ENCODE data around the gene CARHSP1.

DNA sequence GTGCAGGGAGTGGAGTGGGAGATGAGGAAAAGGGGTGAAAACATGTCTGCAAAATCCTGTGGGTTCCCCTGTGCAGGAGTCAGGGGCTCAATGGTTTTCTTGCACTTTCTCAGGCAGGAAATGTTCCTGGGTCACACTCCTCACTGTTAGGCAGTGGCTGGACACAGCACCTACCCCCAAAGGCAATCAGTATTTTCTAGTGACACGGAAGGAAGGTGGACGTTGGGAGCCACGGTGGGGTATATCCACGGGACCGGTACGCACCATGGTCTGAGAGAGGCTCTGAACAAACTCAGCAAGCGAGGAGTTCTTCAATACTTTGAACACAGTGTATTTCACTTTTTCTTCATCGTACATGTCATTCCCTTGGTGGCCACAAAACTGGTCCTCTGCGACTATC, 34.2 kb upstream of the CARHSP1 start:
- TF ChIP-seq, protein P1, sequence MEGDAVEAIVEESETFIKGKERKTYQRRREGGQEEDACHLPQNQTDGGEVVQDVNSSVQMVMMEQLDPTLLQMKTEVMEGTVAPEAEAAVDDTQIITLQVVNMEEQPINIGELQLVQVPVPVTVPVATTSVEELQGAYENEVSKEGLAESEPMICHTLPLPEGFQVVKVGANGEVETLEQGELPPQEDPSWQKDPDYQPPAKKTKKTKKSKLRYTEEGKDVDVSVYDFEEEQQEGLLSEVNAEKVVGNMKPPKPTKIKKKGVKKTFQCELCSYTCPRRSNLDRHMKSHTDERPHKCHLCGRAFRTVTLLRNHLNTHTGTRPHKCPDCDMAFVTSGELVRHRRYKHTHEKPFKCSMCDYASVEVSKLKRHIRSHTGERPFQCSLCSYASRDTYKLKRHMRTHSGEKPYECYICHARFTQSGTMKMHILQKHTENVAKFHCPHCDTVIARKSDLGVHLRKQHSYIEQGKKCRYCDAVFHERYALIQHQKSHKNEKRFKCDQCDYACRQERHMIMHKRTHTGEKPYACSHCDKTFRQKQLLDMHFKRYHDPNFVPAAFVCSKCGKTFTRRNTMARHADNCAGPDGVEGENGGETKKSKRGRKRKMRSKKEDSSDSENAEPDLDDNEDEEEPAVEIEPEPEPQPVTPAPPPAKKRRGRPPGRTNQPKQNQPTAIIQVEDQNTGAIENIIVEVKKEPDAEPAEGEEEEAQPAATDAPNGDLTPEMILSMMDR (IDR thresholded peaks at IDR 0.05): no peak
- TF ChIP-seq POLR2A (IDR thresholded peaks at IDR 0.05): no peak
